DND-41 (cell line): Measurements from ENCODE around the gene KPNA1.

Experiments
- CTCF ChIP-seq: IDR thresholded peaks from 2 replicates; pipeline ENCODE4 v1.5.1; 2012; ENCODE audit warnings: borderline replicate concordance, low read length, moderate library complexity, mild to moderate bottlenecking; ENCODE audit not compliant: poor library complexity, severe bottlenecking; ENCODE audit errors: extremely low read depth
- EZH2 ChIP-seq: IDR thresholded peaks from 3 replicates; pipeline ENCODE4 v1.6.1; 2012; ENCODE audit warnings: borderline replicate concordance, low read depth, mild to moderate bottlenecking, moderate library complexity, low read length, inconsistent platforms; ENCODE audit not compliant: severe bottlenecking

GRCh38 chr3:122407946-122408345 is 106.8 kb downstream of the KPNA1 start:
- TF ChIP-seq CTCF (no peak), EZH2 (no peak)
